HG03460 (cell line): ENCODE data around the gene GLE1.
A peak's percentile ranks its signal among the peaks of the same experiment; 100 is the strongest.

ENCODE experiments used
- ATAC-seq: cut with Tn5 transposase; IDR thresholded peaks from one replicate; pipeline ENCODE4 v1.9.1; 2021; ENCODE audit not compliant: unreplicated experiment

GLE1 gene, protein sequence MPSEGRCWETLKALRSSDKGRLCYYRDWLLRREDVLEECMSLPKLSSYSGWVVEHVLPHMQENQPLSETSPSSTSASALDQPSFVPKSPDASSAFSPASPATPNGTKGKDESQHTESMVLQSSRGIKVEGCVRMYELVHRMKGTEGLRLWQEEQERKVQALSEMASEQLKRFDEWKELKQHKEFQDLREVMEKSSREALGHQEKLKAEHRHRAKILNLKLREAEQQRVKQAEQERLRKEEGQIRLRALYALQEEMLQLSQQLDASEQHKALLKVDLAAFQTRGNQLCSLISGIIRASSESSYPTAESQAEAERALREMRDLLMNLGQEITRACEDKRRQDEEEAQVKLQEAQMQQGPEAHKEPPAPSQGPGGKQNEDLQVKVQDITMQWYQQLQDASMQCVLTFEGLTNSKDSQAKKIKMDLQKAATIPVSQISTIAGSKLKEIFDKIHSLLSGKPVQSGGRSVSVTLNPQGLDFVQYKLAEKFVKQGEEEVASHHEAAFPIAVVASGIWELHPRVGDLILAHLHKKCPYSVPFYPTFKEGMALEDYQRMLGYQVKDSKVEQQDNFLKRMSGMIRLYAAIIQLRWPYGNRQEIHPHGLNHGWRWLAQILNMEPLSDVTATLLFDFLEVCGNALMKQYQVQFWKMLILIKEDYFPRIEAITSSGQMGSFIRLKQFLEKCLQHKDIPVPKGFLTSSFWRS

DNA sequence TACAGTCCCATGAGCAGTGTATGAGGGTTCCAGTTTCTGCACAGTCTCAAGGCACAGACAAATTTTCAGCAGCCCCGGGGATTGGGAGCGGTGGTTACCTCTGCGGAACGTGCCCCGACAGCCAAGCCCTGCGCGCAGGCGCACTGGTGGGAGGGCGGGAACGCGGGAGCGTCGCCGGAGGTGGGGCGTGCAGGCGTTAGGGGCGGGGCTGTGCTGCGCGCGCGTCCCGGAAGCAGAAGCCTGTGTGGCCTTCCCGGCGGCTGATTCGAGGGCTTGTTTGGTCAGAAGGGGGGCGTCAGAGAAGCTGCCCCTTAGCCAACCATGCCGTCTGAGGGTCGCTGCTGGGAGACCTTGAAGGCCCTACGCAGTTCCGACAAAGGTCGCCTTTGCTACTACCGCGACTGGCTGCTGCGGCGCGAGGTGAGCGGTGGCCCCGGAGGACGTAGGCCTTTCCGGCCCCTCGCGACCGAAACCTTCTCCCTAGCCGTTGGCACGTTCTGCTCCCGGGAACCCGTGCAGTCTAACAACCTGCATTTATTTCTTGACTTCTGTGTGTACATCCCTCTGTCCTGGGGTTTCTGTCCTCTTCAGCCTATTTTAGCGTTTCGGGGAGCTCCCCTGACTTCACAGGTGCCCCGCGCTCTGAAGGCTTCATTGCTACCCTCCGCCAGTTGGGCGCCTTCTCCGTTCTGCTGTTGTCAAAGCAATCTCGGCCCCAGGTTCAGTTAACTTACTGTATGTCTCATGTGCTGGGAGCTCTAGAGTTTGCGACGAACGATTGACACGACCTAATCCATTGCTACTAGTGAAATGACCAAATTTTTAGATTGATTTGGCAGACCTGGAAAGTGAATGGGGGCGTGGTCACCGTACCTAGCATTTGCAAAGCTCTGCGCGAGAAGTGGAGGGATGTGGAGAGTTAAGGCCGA, at the start of gene GLE1:
Gene GLE1 (plus strand): TSS at position 235 of the 929 bp plus-strand sequence. CDS start 87 bp downstream, at position 322.
- peak; percentile 77 for ATAC-seq

DNA sequence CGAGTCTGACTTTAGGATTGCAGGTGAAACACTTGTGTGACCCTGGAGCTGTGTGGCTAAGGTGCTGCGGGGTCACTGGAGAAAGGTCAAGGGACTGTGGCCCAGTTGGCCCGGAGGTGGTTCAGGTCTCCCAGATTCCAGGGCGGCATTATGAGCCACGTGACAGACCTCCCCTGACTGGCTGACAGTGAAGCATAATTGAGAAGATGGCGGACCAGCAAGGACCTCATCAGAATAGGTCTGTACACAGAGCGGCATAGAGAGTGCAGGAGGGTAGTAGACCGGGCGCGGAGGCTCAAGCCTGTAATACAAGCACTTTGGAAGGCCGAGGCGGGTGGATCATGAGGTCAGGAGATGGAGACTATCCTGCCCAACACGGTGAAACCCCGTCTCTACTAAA, 49.5 kb upstream of the GLE1 start:
- no peak for ATAC-seq

DNA sequence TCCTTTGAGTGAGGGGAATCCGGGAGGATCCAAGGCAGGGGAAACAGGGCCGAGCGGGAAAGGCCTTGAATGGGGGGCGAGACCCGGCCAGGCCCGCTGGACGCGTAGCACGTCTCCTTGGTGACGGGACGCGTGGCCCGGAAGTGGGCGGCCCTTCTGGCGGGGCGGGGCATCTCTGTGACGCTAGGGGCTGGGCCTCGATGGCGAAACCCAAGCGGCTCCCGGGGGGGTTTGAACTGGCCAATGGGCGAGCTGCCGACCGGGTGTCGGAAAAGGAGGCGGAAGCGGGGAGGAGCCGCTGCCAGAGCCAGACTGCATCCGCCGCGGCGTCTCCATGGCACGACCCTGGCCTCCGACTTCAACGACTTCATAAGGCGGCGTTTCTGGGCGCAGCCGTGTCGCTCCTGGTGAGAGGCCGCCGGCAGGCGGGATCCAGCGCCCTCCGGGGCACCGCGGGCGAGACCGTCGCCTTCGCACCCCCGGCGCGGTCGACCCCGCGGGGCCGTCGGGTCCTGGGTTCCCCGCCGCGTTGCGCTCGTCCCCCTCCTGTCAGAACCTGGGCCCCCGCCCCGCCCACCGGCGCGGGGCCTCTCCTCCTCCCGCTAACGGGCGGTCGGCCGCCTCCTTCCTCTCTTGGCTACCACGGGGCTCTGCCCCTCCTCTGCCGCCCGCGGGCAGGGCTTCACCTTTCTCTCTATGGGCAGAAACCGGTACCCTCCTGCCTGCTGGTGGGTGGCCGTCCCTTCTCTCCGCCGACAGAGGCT, 48.5 kb upstream of the GLE1 start, which contains the start of gene ODF2:
Gene ODF2 (plus strand): TSS at position 158 of the 764 bp plus-strand sequence. CDS start 86 bp downstream, at position 244.
- peak; percentile 91 for ATAC-seq

DNA sequence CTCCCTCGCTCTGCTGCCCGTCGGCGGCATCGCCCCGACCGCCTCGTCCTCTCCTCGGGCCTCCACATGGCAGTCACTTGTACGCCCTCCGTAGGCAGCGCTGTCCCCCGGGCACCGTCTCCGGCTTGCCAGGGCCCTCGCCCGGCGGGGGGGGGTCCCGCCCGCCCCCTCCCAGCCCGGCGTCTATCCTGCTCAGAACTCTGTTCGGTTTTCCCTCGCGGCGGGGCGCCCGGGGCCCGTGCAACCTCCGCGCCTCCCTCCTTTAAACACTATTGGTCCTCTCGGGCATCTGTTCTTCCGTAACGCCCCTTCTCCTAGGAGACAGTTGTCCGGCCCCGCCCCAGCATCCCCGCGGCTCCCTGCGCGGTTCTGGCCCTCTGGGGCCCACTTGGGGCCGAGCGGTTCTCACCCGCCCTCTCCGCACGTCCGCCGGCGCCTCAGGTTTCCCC, 47.9 kb upstream of the GLE1 start:
- peak; percentile 52 for ATAC-seq

DNA sequence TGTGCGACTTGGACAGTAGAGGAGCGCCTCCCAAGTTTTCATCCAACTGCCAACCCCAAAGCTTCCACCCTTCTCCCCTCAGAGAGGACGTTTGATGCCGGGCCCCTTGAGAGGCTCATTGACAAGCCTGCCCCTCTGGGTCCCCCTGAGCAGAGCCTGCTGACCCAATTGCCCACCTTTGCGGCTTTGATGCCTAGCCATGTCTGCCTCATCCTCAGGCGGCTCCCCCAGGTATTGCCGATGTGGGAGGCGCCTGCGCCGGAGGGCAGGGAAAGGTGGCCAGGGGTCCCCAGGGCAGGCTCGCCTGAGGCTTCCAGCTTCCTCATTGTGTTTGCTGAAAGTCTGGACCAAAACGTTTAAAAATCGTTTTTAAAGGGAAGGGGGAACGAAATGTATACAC, 47.3 kb upstream of the GLE1 start:
- ATAC-seq: no peak

DNA sequence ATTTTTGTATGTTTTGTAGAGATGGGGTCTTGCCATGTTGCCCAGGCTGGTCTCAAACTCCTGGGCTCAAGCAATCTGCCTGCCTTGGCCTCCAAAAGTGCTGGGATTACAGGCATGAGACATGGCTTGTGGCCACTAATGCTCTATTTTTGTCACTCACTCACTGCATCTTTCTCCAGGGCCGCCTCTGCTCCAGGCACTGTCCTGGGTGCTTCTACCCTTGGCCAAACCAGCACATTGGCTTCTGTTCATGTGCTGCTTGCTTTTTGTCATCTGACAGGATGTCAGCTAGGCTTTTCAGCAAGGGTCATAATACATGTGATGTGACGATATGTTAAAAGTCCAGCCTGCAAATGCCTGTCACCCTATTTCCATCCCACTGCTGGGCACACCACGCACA, 45.5 kb upstream of the GLE1 start:
- no peak for ATAC-seq

DNA sequence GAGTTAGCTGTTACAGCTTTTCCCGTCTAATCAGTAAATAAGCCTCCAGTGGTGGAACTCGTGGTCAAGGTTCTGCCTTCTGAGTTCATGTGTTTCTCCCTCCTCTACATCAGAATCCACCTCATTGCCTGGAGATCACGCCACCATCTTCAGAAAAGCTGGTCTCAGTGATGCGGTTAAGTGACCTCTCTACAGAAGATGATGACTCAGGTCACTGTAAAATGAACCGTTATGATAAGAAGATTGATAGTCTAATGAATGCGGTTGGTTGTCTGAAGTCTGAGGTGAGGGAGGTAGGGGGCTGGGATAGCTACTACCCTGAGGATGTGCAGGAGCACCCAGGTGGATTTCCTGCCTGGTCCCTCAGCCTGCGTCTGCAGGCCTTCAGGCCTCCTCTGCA, 35.4 kb upstream of the GLE1 start:
- ATAC-seq: no peak

DNA sequence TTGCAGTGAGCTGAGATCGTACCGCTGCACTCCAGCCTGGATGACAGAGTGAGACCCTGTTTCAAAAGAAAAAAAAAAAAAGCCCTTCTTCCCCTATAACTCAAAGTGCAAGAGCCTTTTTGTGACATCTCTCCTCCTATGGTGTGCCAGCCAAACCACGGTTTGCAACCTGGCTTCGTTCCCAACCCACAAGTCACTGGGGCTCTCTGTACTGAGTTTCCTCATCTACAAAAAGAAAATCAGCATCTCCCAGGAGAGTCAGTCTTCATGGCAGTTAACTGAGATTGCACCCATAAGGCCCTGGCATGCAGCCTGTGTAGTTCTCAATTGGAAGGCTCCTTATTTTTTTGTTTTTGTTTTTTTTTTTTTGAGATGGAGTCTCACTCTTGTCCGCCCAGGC, 34.0 kb upstream of the GLE1 start:
- ATAC-seq: no peak

DNA sequence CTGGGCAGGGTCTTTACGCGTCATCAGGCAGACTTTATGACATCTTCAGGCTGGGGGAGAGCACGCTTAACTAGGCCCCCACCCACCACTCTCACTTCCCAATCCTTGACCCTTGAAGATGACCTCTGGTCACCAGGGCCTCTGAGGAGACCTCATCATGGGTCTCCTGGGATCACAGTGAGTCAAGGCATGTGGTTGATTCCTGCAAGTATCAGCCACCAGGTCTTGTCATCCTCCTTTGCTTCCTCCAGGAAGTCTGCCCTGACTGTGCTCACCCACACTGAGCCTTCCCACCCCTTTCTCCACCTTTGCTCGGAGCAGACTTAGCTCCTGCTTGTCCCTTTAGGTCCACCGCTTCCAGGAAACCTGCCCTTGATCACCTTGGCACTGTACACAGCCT, 31.4 kb upstream of the GLE1 start:
- no peak for ATAC-seq

DNA sequence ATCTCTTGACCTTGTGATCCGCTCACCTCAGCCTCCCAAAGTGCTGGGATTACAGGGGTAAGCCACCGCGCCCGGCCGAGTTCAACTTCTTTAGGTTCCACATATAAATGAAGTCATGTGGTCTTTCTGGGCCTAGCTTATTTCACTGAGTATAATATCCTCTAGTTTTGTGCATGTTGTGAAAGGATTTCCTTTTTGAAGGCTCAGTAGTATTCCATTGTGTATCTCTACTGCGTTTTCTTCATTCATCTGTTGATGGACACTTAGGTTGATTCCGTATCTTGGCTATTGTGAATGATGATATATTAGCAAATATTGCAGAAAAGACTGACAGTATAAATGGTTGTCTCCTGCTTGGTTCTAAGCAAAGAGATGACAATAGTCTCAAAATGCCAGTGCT, 28.7 kb upstream of the GLE1 start:
- ATAC-seq: no peak

DNA sequence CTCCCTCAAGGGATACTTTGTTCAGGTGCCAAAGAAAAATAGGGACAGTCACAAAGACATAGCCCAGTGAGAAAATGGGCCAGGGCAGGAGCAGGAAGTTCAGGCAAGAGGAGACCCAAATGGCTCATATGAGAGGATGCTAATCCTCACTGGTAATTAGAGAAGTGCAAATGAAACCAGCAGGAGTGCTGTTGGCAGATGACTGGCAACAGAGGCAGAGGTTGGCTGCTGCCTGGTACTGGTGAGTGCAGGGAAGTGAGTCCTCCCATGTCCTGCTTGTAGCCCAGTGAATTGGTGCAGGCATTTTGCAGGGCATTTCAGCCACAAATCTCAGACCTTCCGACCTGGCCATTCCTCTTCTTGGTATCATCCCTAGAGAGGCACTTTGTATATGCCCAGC, 25.3 kb upstream of the GLE1 start:
- no peak for ATAC-seq

DNA sequence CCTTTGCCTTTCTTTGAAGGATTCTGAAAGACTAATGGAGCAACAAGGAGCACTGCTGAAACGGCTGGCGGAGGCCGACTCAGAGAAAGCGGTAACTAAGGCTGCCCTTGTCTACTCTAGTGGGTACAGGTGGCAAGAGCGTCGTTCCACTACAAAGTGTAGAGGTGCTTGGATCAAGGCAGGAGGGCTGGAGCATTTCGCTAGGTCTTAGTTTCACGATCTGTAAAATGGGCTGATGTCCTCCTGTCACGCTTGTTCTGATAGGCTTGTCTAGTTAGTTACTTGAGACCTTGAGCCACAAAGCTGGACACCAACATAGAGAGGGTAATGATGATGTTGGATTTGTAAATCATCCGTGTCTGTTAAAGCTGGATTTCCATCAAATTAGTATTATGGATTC, 23.0 kb upstream of the GLE1 start:
- no peak for ATAC-seq

DNA sequence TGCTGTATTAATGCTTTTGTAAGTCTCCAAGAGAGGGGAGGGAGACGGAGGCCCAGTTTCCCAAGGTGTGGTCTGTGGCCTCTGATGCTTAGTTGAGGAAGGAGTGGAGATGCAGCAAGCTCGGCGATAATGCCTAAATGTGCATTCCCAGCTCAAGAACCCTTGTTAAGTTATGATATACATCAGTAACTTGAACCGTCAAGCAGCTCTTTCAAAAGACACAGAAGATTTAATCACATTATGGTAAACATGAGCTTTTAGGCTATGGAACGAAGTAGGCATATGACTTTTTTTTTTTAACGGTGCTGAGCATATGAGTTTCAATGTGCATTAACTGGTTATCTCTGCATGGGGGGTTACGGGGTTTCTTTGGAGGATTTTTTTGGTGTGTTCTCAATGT, 22.3 kb upstream of the GLE1 start:
- no peak for ATAC-seq

DNA sequence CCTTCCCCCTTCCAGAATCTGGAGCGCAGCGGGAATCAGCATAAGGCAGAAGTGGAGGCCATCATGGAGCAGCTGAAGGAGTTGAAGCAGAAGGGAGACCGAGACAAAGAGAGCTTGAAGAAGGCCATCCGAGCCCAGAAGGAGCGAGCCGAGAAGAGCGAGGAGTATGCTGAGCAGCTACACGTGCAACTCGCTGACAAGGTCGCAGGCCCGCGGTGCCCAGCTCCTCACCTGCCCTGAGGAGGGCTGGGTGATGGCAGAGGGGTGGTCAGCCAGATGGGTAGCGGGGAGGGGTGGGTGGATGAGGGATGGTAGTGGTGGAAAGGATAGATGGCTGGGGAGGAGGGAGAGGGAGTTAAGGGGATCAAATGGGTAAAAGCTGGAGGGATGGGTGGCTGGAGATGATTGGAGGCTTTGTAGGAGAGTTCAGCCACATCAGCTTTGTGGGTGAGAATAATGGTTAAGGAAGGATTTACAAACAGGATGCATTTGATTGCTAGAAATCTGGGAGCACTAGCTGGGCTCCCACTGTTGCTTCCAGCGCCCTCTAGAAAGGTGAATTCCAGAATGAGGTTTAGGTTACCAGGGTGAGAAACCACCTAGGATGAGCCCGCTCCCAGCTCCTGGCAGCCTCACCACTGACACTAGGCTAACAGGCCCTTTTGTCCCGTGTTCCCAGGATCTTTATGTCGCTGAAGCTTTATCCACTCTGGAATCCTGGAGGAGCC, 19.7 kb upstream of the GLE1 start:
- no peak for ATAC-seq

DNA sequence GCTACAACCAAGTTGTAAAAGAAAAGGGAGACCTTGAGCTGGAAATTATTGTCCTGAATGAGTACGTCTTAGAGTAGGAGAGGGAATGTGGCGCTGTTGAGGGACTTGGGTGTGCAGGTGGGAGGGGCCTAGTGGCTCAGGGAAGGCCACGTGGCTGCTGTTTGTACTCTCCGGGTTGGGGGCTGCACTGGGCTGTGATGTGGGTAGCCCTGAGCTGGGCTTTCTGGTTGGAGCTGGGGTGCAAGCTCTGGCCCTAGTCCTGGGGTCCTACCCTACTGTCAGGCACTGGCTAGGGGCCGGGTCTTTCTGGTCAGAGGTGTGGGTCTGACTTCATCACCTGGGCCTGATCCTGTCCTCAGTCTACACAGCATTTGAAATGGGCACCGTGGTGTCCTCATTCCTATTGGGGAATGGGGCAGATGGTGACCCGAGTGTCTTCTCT, 19.1 kb upstream of the GLE1 start:
- ATAC-seq: no peak

DNA sequence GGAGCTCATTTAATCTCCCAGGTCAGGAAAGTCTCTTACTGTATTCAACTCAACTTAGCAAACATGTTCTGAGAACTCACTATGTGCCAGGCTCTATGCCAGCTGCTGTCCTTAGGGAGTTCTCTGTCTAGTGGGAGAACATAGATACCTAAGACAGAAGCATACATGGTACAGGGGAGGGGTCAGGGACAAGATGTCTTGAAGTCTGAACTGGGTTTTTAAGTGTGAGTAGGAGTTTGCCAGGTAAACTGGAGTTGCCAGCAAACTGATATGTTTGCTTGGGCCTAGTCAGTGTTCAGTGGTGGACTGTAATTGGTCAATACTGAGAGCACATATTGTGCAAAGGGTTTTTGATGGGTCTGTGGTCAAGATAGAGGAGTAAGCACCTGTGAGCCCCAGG, 18.3 kb upstream of the GLE1 start:
- ATAC-seq: no peak

DNA sequence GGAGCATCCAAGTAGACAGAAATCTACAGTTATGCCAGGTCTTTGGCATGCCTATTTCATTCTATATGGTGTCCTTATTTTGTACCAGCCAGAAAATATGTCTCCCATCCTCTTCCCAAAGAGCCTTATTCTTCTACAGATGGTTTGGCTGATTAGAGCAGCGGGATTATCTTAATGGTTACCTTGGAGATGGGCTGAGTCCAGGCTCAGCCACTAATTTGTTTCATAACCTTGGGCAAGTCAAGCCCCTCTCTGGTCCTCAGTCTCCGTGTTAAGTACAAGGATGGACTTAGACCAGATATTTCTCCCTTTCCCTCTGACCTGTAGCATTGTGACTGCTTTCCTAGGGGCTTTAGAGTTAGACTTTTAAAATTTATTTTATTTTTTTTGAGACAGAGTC, 11.1 kb upstream of the GLE1 start:
- ATAC-seq: no peak

DNA sequence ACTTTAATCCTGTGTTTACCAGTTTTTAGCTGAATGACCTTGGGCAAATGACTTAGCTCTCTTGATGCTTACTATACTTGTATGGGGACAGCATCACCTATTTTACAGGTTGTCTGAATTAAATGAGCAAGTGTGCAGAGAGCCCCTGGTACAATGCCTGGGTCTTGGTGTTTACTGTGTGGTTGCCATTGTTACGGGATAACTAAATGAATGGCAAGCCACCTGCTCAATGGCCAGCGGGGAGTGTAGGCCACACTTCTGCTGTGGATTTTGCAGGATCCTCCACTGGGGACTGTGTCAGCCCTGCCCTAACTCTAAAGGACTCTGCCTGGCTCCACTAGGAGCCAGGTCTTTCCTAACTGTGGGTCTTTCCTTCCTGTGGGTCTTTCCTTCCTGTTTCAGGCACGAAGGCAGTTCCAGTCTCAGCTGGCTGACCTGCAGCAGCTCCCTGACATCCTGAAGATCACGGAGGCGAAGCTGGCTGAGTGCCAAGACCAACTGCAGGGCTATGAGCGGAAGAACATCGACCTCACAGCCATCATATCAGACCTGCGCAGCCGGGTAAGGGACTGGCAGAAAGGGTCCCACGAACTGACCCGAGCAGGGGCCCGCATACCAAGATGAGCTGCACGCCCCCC, 10.3 kb upstream of the GLE1 start:
- no peak for ATAC-seq

DNA sequence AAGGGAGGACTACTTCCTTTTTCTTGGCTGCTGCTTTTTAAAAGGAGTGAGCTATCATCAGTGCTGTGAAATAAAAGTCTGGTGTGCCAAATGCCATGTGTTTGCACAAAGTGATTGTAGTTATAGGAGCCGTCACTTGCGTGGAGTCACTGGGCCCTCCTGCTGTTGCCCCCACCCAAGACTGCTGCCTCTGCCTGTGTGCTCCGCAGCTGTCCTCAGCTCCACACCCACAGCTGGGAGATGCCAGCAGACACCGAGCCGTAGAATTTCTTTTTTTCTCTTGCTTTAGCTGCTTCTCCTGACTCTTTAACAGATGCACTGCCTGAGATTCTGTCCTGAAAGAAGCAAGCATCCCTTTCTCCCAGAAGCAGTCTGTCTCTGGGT, 9.8 kb upstream of the GLE1 start:
- no peak for ATAC-seq
